Measurements from ENCODE around the gene OR5K4. TPM values are rescaled to one million over a fixed set of nuclear protein-coding genes. Genes with fewer than 3 reads are reported as not detected.

The OR5K4 gene
- total and polyA plus RNA-seq, 2 donors (not counting 1 experiment from before 2014, with no cell fraction given) = not detected

- ChIA-PET POLR2A (no interaction called here), CTCF (no interaction called here)
- Histone ChIP-seq H3K4me2 (replicated peaks; ENCODE audit: low read depth, low read length, poor library complexity, severe bottlenecking) (no peak overlapping the region), H3K4me1 (ENCODE audit: control insufficient read depth in 2 of 2, insufficient read depth in 2 of 2, low read length in 2 of 2) (no peaks in the 10 kb centered on the region), H3K79me2 (ENCODE audit: control insufficient read depth, insufficient read depth, low read length) (no peaks in the 10 kb centered on the region), H3K9me3 (ENCODE audit: control extremely low read depth in 1 of 3, control insufficient read depth in 2 of 3, insufficient read depth in 1 of 3, low read length in 2 of 3) (peaks cover 2 to 18% (median 8%) of the 10 kb centered on the region in 3 donors), H3K9ac (ENCODE audit: low read length) (no peak overlapping the region), H3K27me3 (replicated peaks in 1 of 4; ENCODE audit: control extremely low read depth in 1 of 4, control insufficient read depth in 3 of 4, insufficient read depth in 4 of 4, low read length in 3 of 4) (no peaks in the 10 kb centered on the region), H3K27ac (ENCODE audit: low read length in 2 of 2) (no peak overlapping the region), H3K36me3 (replicated peaks in 1 of 2; ENCODE audit: control extremely low read depth in 1 of 2, control insufficient read depth in 1 of 2, extremely low read depth in 1 of 2, insufficient read depth in 2 of 2, low read length in 1 of 2) (no peaks in the 10 kb centered on the region), H3K4me3 (ENCODE audit: control extremely low read depth in 1 of 5, extremely low read depth in 1 of 5, insufficient read depth in 1 of 5, low read depth in 2 of 5, low read length in 4 of 5) (no peak overlapping the region), H4K20me1 (ENCODE audit: control insufficient read depth, insufficient read depth, low read length, poor library complexity, severe bottlenecking) (no peaks in the 10 kb centered on the region), H2AFZ (ENCODE audit: insufficient read depth, low read depth, low read length, poor library complexity, severe bottlenecking) (no peak overlapping the region)
- Mint-ChIP-seq H3K4me3 (no peak overlapping the region), H3K9me3 (ENCODE audit: insufficient read depth) (peaks cover 8% of the 10 kb centered on the region), H3K27ac (no peak overlapping the region), H3K27me3 (peaks cover 10% of the 10 kb centered on the region), H3K4me1 (no peaks in the 10 kb centered on the region)
- TF ChIP-seq EZH2 (IDR thresholded peaks at IDR 0.05; ENCODE audit: borderline replicate concordance, insufficient read depth, low read depth, low read length, poor library complexity, severe bottlenecking) (no peak), CTCF (IDR thresholded peaks at IDR 0.05) (no peak)
- intact Hi-C loops (cut with micrococcal nuclease) = no loop called here
- ATAC-seq (ENCODE audit: low read depth) (no peak), DNase-seq (no peak)
Measured at GRCh38 chr3:98398513-98398912, 44.9 kb downstream of the OR5K4 start.

GRCh38 chr3:98402507-98402906, 48.9 kb downstream of the OR5K4 start:
- H3K27ac Mint-ChIP-seq = no peak overlapping the region
- no peaks in the 10 kb centered on the region for H3K79me2 ChIP-seq (ENCODE audit: control insufficient read depth, insufficient read depth, low read length)
- no peaks in the 10 kb centered on the region for H3K4me1 Mint-ChIP-seq
- no peak for ATAC-seq (ENCODE audit: low read depth)
- TF ChIP-seq EZH2 (IDR thresholded peaks at IDR 0.05; ENCODE audit: borderline replicate concordance, insufficient read depth, low read depth, low read length, poor library complexity, severe bottlenecking) (no peak), CTCF (IDR thresholded peaks at IDR 0.05) (no peak)
- intact Hi-C loops (cut with micrococcal nuclease) = no loop called here
- no peaks in the 10 kb centered on the region for H3K4me1 ChIP-seq (ENCODE audit: control insufficient read depth in 2 of 2, insufficient read depth in 2 of 2, low read length in 2 of 2)
- peaks cover 16% of the 10 kb centered on the region for H3K9me3 Mint-ChIP-seq (ENCODE audit: insufficient read depth)
- H3K4me3 Mint-ChIP-seq = no peak overlapping the region
- POLR2A ChIA-PET = no interaction called here
- no peak for DNase-seq
- H3K9ac ChIP-seq (ENCODE audit: low read length) = no peak overlapping the region
- no peak overlapping the region for H3K27ac ChIP-seq (ENCODE audit: low read length in 2 of 2)
- H3K4me2 ChIP-seq (replicated peaks; ENCODE audit: low read depth, low read length, poor library complexity, severe bottlenecking) = no peak overlapping the region
- H3K9me3 ChIP-seq (ENCODE audit: control extremely low read depth in 1 of 3, control insufficient read depth in 2 of 3, insufficient read depth in 1 of 3, low read length in 2 of 3) = peaks cover 4 to 16% (median 15%) of the 10 kb centered on the region in 3 donors
- CTCF ChIA-PET = no interaction called here
- WGBS (ENCODE audit: insufficient coverage) = 100% methylated on average over 1 of the region's 1 CpG
- peaks cover 3% of the 10 kb centered on the region for H3K27me3 Mint-ChIP-seq
- no peak overlapping the region for H2AFZ ChIP-seq (ENCODE audit: insufficient read depth, low read depth, low read length, poor library complexity, severe bottlenecking)
- no peaks in the 10 kb centered on the region for H3K27me3 ChIP-seq (replicated peaks in 1 of 4; ENCODE audit: control extremely low read depth in 1 of 4, control insufficient read depth in 3 of 4, insufficient read depth in 4 of 4, low read length in 3 of 4)
- no peaks in the 10 kb centered on the region for H3K36me3 ChIP-seq (replicated peaks in 1 of 2; ENCODE audit: control extremely low read depth in 1 of 2, control insufficient read depth in 1 of 2, extremely low read depth in 1 of 2, insufficient read depth in 2 of 2, low read length in 1 of 2)
- no peak overlapping the region for H3K4me3 ChIP-seq (ENCODE audit: control extremely low read depth in 1 of 5, extremely low read depth in 1 of 5, insufficient read depth in 1 of 5, low read depth in 2 of 5, low read length in 4 of 5)
- no peaks in the 10 kb centered on the region for H4K20me1 ChIP-seq (ENCODE audit: control insufficient read depth, insufficient read depth, low read length, poor library complexity, severe bottlenecking)
